ENCODE measurements around the gene PTPRN2.
A peak's percentile ranks its signal among the peaks of the same experiment; 100 is the strongest.
"Not testable (repeated sequence)": the region's sequence is repeated elsewhere in the genome, so short reads cannot be mapped to it uniquely, and the experiment has no call there.

PTPRN2 gene

GRCh38 chr7:158411232-158411950 lies 176.2 kb downstream of the PTPRN2 start:
- DNase-seq: no peak

GRCh38 chr7:158410720-158411119 lies 176.9 kb downstream of the PTPRN2 start:
- DNase-seq: no peak

GRCh38 chr7:158409816-158410330 lies 177.8 kb downstream of the PTPRN2 start:
- DNase-seq: no peak

- DNase-seq: no peak
Measured at GRCh38 chr7:158409120-158409519, 178.5 kb downstream of the PTPRN2 start.

- DNase-seq: no peak
Measured at GRCh38 chr7:158408318-158408920, 179.2 kb downstream of the PTPRN2 start.

GRCh38 chr7:158407581-158408317 lies 179.9 kb downstream of the PTPRN2 start:
- DNase-seq: peak; percentile 10

GRCh38 chr7:158406801-158407200 lies 180.8 kb downstream of the PTPRN2 start:
- DNase-seq: no peak

- no peak for DNase-seq
Measured at GRCh38 chr7:158406364-158406763, 181.3 kb downstream of the PTPRN2 start.

GRCh38 chr7:158405771-158406170 lies 181.9 kb downstream of the PTPRN2 start:
- not testable (repeated sequence) for DNase-seq

GRCh38 chr7:158405324-158405723 lies 182.3 kb downstream of the PTPRN2 start:
- DNase-seq: no peak

GRCh38 chr7:158404031-158404761 lies 183.4 kb downstream of the PTPRN2 start:
- no peak for DNase-seq

- no peak for DNase-seq
Measured at GRCh38 chr7:158403013-158403821, 184.4 kb downstream of the PTPRN2 start.

GRCh38 chr7:158402471-158402870 lies 185.2 kb downstream of the PTPRN2 start:
- no peak for DNase-seq

GRCh38 chr7:158401826-158402225 lies 185.8 kb downstream of the PTPRN2 start:
- no peak for DNase-seq

GRCh38 chr7:158401295-158401694 lies 186.3 kb downstream of the PTPRN2 start:
- DNase-seq: no peak

- no peak for DNase-seq
Measured at GRCh38 chr7:158400601-158401225, 186.9 kb downstream of the PTPRN2 start.

- DNase-seq: no peak
Measured at GRCh38 chr7:158399762-158400161, 187.9 kb downstream of the PTPRN2 start.

- no peak for DNase-seq
Measured at GRCh38 chr7:158398750-158399149, 188.9 kb downstream of the PTPRN2 start.

GRCh38 chr7:158397885-158398284 lies 189.7 kb downstream of the PTPRN2 start:
- DNase-seq: no peak

- no peak for DNase-seq
Measured at GRCh38 chr7:158396982-158397862, 190.4 kb downstream of the PTPRN2 start.

Data from fibroblast of upper back skin (primary cell).